NCI-H1092 treated with DMSO at 0.1 percent for 48 hours (cell line): Measurements from ENCODE around the gene YEATS4.
"Not testable (repeated sequence)": the region's sequence is repeated elsewhere in the genome, so short reads cannot be mapped to it uniquely, and the experiment has no call there.

Experiments used
- DNase-seq: peaks from one replicate; lab custom pipeline; 2025; lab: John Stamatoyannopoulos, UW

The YEATS4 gene

GRCh38 chr12:69359531-69360347 is at the start of gene YEATS4:
Gene YEATS4 (plus strand): TSS chr12:69359743. CDS start chr12:69359973, 230 bp downstream.
- peak; percentile 92 for DNase-seq

GRCh38 chr12:69313209-69313608 is 46.3 kb upstream of the YEATS4 start:
- DNase-seq: no peak

DNA sequence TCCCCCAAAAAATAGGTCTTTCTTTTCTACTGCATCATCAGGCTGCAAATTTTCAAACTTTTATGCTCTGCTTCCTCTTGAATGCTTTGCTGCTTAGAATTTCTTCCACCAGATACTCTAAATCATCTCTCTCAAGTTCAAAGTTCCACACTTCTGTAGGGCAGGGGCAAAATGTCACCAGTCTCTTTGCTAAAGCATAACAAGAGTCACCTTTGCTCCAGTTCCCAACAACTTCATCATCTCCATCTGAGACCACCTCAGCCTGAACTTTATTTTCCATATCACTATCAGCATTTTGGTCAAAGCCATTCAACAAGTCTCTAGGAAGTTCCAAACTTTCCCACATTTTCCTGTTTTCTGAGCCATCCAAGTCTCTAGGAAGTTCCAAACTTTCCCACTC is 42.8 kb upstream of the YEATS4 start:
- not testable (repeated sequence) for DNase-seq

GRCh38 chr12:69317233-69317632 is 42.3 kb upstream of the YEATS4 start:
- not testable (repeated sequence) for DNase-seq

DNA sequence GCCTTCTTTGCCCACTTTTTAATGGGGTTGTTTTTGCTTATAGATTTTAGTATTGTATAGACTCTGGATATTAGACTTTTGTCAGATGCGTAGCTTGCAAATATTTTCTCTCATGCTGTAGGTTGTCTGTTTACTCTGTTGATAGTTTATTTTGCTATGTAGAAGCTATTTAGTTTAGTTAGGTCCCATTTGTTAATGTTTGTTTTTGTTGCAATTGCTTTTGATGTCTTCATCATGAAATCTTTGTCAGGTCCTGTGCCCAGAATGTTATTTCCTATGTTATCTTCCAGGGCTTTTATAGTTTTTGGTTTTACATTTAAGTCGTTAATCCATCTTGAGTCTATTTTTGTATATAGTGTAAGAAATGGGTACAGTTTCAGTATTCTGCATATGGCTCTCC is 41.3 kb upstream of the YEATS4 start:
- no peak for DNase-seq

DNA sequence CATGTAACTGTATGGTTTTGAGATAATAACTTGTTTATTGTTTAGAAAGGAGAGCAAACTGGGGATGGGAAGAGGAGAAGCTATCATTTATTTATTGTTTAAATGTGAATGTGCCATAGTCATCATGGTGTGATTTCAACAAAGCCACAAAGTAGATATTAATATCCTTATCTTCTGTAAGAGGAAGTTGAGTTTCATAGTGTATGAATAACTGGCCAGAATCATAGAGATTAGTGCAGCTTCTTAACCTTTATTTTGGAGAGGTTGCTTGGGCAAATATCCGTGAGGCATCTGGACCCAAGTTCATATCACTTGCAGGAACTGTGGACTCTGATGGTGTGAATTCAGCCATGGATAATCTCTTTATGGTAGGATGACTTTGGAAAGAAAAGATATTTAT is 38.2 kb upstream of the YEATS4 start:
- DNase-seq: no peak

GRCh38 chr12:69324797-69325466 is 34.6 kb upstream of the YEATS4 start:
- DNase-seq: no peak

DNA sequence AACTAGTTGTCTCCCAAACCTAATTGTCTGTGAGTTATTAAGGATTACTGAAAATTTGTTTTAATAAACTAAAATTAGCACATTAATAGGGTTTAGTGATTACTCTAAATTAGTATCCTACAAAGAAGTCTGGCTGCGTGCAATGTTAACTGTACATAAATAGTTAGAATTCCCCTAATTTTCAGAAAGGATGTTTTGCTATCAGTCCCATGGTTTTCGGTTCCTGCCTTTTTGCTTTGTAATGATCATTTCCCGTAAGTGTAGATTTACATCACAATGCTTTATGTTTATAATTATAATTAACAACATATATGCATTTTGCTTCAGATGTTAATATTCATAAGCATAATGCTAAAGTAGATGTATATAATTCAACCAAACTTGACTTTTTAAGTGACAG is 31.1 kb upstream of the YEATS4 start:
- DNase-seq: no peak

DNA sequence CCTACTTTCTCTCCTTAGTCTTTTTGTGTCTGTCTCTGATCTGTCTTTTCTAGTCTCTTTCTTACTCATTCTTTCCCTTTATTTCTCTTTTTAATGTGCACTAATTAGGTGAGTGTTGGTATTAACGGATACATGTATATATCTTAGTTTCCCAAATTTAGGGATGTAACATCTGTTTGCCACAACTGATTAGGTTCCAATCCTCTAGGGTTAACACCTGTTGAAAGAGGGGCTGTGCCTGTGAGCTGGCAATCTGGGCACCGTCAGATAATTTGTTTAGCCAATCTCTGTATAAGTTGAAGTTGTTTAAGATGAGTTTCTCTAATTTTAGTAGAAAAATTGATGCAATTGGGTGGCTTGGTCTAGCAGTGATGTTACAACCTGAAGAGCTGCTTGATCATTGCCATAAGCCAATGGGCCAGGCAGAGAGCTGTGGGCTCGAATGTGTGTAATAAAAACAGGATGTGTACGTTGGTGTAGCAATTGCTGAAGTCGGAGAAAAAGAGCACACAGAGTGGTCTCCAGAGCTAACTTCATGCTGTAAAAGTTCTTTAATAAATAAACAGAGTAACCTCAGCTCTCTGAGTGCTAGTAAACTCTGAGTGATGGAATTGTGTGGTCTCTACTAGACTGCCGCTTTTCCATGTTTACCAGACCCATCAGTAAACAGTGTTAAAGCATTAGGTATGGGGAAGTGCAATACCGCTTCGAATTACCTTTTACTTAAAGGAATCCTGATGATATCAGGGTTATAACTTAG is 29.7 kb upstream of the YEATS4 start:
- DNase-seq: no peak

- DNase-seq: peak; percentile 58
These were observed 28.8 kb upstream of the YEATS4 start for GRCh38 chr12:69330475-69331473.

DNA sequence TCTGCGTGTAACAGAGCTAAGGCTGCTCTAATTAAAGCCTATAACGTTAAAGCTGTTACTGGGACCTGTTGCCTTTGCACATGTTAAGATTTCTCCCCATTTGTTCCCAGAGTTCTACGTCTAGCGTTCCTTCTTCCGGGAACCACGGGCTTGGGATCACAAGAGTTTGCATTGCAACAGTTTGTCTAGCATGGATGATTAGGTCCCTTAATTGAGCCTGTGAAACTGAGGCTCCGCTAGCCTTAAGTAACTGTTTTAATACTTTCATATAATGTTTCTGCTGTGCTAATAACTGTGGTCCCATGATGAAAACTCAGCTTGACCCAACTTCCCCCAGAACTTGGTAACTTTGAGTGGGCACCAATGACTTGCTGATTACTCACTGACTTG is 28.0 kb upstream of the YEATS4 start:
- DNase-seq: no peak

DNA sequence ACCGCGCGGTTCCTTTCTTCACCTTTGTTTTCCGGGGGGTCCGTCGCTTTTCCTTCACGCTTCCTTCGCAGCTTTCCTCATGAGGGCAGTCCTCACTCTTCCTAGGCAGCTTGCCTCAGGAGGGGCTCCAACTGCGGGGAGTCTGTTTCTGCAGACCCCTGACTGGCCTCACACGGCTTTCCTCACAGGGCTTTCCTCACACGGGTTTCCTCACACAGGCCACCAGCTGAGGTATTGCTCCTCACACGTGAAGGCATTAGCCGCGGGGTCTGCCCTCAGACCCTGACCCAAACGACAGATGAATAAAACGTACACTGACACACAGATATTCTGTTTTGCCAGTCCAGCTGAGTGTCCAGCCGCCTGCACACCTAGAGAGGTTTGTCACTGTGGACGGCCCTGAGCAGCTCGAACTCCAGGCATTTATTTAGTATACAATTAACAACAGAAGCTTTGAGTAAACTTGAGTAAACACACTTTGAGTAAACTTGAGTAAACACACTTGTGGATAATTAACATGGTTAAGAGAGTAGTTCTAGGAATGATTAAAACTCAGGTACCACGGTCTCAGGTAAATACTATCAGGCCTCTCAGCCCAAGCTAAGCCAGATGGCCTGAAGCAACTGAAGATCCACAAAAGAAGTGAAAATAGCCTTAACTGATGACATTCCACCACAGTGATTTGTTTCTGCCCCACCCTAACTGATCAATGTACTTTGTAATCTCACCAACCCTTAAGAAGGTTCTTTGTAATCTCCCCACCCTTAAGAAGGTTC is 27.4 kb upstream of the YEATS4 start:
- DNase-seq: no peak

- no peak for DNase-seq
These were observed 26.7 kb upstream of the YEATS4 start for GRCh38 chr12:69332815-69333358.

GRCh38 chr12:69334158-69334557 is 25.4 kb upstream of the YEATS4 start:
- no peak for DNase-seq

DNA sequence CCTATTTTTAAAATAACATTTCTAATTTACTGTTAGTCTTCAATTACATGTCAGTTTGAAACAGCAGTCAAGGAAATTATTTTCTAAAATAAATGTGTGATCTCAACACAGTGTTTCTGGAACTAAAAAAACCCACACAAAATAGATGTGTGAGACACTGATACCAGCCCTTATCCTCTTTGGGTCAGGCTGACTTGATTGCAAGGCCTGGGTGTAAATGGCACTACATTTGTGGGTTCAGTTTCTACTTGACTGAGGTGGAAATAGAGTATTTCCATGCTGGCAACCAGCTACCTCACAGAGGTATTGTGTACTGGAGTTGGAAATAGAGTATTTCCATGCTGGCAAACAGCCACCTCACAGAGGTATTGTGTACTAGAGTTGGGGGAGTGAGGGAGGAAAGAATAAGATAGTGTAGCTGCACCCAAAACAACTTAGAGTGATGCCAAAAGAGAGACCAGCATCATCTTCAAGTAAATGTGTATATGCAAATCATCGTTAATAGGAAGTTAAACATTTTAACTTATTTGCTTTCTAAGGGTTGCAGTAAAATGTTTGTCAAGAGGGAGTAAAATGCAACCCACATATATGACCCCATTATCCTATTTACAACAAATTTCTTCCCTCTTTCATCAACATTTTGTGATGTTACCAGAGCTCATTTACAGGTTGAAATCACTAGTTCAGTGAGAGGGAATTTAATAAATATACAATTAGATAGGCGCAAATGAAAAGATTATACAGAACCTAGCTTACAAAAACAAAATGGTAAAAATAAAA is 22.0 kb upstream of the YEATS4 start:
- DNase-seq: no peak

DNA sequence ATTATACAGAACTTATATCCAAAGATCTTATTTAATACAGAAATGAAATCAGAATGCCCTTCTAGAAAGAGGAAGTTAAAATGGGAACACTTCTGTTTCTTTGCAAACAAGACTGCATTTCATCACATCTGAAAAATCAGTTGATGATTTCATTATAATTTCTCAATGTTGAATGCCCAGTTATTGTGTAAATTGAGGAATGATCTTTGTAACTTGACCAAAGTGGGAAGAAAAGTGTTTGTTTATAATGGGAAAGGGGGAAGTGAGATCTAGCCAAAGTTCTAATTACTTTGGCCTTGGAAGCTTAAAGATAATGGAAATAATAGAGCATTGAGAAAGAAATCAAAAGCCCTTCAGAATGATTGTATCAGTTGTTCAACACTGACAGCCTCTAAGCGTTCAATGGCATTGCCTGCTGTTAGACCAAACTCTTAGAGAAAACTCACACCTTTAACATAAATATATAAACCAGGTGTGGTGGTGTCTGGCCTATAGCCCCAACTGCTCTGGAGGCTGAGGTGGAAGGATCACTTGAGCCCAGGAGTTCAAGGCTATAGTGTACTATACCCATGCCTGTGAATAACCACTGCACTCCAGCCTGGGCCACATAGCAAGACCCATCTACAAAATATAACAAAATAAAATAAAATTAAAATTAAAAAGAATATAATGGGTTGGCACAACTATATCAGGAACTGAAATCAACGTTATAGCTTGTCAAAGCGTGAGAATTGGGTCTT is 21.3 kb upstream of the YEATS4 start:
- no peak for DNase-seq

- DNase-seq: no peak
These were observed 20.6 kb upstream of the YEATS4 start for GRCh38 chr12:69338936-69339335.

- no peak for DNase-seq
These were observed 19.5 kb upstream of the YEATS4 start for GRCh38 chr12:69339999-69340398.

GRCh38 chr12:69341328-69341727 is 18.2 kb upstream of the YEATS4 start:
- no peak for DNase-seq
